ENCODE data around the gene MRPL58. TPM values are rescaled to one million over a fixed set of nuclear protein-coding genes. Genes with fewer than 3 reads are reported as not detected.

The MRPL58 gene
- total RNA-seq, 1 donor from 2014 or later = 23.8 TPM

DNA sequence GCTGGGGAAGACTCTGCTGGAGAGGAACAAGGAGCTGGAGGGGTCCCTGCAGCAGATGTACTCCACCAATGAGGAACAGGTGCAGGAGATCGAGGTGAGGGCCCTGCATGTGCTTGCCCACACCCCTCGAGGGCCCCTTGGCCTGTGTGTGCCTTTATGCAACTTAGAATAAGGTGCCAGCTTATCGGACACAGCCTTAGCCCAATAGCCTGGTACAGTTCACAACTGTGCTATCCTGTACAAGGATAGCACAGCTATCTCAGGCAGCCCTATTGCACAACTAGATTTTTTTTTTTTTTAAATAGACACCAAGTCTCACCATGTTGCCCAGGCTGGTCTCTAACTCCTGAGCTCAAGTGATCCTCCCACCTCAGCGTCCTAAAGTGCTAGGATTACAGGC, 12.9 kb upstream of the MRPL58 start:
- Histone ChIP-seq H3K79me2 (ENCODE audit: insufficient read depth, low read length) (peaks cover 30% of the 10 kb centered on the region), H3K36me3 (ENCODE audit: insufficient read depth, low read length) (peaks cover 12% of the 10 kb centered on the region), H3K9me3 (ENCODE audit: insufficient read depth, low read depth, low read length) (no peaks in the 10 kb centered on the region), H4K20me1 (ENCODE audit: insufficient read depth, low read length) (peaks cover 49% of the 10 kb centered on the region), H3K4me2 (ENCODE audit: low read length) (no peak overlapping the region), H3K9ac (ENCODE audit: low read length) (no peak overlapping the region), H3K27ac (ENCODE audit: low read depth, low read length) (no peak overlapping the region), H3K4me3 (ENCODE audit: insufficient read depth, low read depth, low read length) (no peak overlapping the region), H3K27me3 (ENCODE audit: insufficient read depth, low read length) (no peaks in the 10 kb centered on the region), H3K4me1 (ENCODE audit: insufficient read depth, low read length) (no peaks in the 10 kb centered on the region), H2AFZ (ENCODE audit: low read depth, low read length) (no peak overlapping the region)
- FAIRE-seq (no peak), DNase-seq (ENCODE audit: low read depth) (no peak)
- Mint-ChIP-seq H3K27me3 (ENCODE audit: low read depth, unreplicated experiment) (no peaks in the 10 kb centered on the region), H3K4me3 (ENCODE audit: unreplicated experiment) (no peak overlapping the region), H3K27ac (ENCODE audit: unreplicated experiment) (no peak overlapping the region), H3K36me3 (ENCODE audit: low read depth, unreplicated experiment) (peaks cover 13% of the 10 kb centered on the region), H3K9me3 (ENCODE audit: unreplicated experiment) (no peaks in the 10 kb centered on the region), H3K4me1 (ENCODE audit: low read depth, unreplicated experiment) (peaks cover 9% of the 10 kb centered on the region)
- TF ChIP-seq, protein P1, sequence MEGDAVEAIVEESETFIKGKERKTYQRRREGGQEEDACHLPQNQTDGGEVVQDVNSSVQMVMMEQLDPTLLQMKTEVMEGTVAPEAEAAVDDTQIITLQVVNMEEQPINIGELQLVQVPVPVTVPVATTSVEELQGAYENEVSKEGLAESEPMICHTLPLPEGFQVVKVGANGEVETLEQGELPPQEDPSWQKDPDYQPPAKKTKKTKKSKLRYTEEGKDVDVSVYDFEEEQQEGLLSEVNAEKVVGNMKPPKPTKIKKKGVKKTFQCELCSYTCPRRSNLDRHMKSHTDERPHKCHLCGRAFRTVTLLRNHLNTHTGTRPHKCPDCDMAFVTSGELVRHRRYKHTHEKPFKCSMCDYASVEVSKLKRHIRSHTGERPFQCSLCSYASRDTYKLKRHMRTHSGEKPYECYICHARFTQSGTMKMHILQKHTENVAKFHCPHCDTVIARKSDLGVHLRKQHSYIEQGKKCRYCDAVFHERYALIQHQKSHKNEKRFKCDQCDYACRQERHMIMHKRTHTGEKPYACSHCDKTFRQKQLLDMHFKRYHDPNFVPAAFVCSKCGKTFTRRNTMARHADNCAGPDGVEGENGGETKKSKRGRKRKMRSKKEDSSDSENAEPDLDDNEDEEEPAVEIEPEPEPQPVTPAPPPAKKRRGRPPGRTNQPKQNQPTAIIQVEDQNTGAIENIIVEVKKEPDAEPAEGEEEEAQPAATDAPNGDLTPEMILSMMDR (IDR thresholded peaks at IDR 0.05; ENCODE audit: insufficient read depth, low read depth, low read length) = no peak
- no peak for TF ChIP-seq EZH2 (IDR thresholded peaks at IDR 0.05; ENCODE audit: insufficient read depth, low read length)

DNA sequence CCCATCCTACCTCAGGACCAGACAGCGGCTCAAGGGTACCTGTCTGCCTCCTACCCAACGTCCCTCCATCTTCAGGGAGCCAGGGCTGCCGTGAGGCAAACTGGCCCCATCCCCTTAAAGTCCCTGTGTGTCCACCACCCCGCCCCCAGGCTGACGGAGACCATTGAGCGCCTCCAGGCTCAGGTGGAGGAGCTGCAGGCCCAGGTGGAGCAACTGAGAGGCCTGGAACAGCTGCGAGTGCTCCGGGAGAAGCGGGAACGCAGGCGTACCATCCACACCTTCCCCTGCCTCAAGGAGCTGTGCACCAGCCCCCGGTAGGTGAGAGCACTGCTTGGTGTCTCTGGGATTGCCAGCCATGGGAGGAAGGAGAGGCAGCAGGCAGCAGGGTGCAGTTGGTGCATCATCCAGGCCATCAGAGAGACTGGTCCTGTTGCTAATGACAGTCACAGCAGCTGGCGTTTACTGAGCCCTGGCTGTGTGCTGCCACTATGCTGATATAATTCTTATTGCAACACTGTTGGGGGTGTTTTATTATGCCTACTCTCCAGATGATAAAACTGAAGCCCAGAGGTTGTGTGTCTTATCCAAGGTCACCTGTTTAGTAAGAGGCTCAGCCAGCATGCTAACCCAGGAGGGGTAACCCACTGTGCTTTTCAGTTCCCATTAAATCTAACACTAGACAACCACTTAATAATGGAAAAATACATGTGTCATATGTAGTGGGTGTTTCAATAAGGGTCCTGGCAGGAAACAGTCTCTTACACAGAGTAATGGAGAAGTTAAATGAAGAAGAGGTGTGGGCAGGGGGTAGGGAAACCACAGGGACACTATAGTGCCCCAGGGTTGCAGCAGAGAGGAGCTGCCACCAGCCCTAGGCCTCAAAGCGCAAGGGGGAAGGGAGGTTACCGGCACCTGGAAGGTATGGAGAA, 10.3 kb upstream of the MRPL58 start:
- DNase-seq (ENCODE audit: low read depth) (no peak), FAIRE-seq (no peak)
- peaks cover 8% of the 10 kb centered on the region for H3K4me1 Mint-ChIP-seq (ENCODE audit: low read depth, unreplicated experiment)
- no peak overlapping the region for H3K27ac Mint-ChIP-seq (ENCODE audit: unreplicated experiment)
- Histone ChIP-seq H3K27me3 (ENCODE audit: insufficient read depth, low read length) (no peaks in the 10 kb centered on the region), H2AFZ (ENCODE audit: low read depth, low read length) (no peak overlapping the region), H3K9me3 (ENCODE audit: insufficient read depth, low read depth, low read length) (no peaks in the 10 kb centered on the region), H3K4me2 (ENCODE audit: low read length) (no peak overlapping the region), H3K9ac (ENCODE audit: low read length) (no peak overlapping the region), H3K36me3 (ENCODE audit: insufficient read depth, low read length) (peaks cover 13% of the 10 kb centered on the region), H3K27ac (ENCODE audit: low read depth, low read length) (no peak overlapping the region), H3K79me2 (ENCODE audit: insufficient read depth, low read length) (peaks cover 22% of the 10 kb centered on the region), H3K4me3 (ENCODE audit: insufficient read depth, low read depth, low read length) (no peak overlapping the region), H3K4me1 (ENCODE audit: insufficient read depth, low read length) (no peaks in the 10 kb centered on the region), H4K20me1 (ENCODE audit: insufficient read depth, low read length) (peaks cover 42% of the 10 kb centered on the region)
- H3K36me3 Mint-ChIP-seq (ENCODE audit: low read depth, unreplicated experiment) = peaks cover 16% of the 10 kb centered on the region
- TF ChIP-seq, protein P1 (IDR thresholded peaks at IDR 0.05; ENCODE audit: insufficient read depth, low read depth, low read length) = no peak
- no peak for TF ChIP-seq EZH2 (IDR thresholded peaks at IDR 0.05; ENCODE audit: insufficient read depth, low read length)
- H3K4me3 Mint-ChIP-seq (ENCODE audit: unreplicated experiment) = no peak overlapping the region
- H3K9me3 Mint-ChIP-seq (ENCODE audit: unreplicated experiment) = no peaks in the 10 kb centered on the region
- no peaks in the 10 kb centered on the region for H3K27me3 Mint-ChIP-seq (ENCODE audit: low read depth, unreplicated experiment)

Data from astrocyte (in vitro differentiated cells and primary cell).